ENCODE measurements around the gene KCNMB2.

GRCh38 chr3:178568155-178568731, 32.0 kb downstream of the KCNMB2 start:
- TF ChIP-seq CTCF (IDR thresholded peaks at IDR 0.05; ENCODE audit: low read depth, low read length, poor library complexity, severe bottlenecking) = no peak
- no peak for TF ChIP-seq EZH2phosphoT487 (IDR thresholded peaks at IDR 0.05; ENCODE audit: borderline replicate concordance, low read length)

Measured in DOHH2 (cell line).